Measurements from ENCODE around the gene CLSTN3.
"Not testable (repeated sequence)": the region's sequence is repeated elsewhere in the genome, so short reads cannot be mapped to it uniquely, and the experiment has no call there.

Gene CLSTN3

GRCh38 chr12:7106082-7106481 lies 24.1 kb upstream of the CLSTN3 start:
- DNase-seq: no peak

DNA sequence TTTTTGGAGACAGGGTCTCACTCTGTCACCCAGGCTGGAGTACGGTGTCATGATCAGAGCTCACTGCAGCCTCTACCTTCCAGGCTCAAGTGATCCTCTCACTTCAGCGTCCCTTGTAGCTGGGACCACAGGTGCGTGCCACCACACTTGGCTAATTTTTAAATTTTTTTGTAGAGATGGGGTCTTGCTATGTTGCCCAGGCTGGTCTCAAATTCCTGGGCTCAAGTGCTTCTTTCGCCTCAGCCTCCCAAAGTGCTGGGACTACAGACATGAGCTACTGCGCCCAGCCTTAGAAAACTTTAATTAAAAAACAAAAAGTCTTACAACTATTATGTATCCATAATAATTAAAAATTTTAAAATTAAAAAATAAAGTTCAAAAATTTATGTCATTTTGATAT lies 23.0 kb upstream of the CLSTN3 start:
- not testable (repeated sequence) for DNase-seq

DNA sequence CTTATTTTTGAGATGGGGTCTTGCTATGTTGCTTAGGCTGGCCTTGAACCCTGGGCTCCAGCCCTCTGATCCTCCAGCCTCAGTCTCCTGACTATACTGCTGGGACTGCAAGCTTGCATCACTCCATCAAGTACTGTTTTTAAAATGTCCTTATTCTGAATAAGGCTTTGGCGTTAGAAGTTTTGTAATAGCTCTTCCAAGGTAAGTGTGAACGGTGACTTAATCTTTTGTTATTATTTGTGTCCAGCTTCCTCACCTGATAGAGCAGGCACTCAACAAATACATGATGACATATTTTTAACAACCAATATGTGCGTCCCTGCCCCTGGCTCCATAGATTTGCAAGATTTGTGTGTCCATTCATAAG lies 22.6 kb upstream of the CLSTN3 start:
- DNase-seq: no peak

DNA sequence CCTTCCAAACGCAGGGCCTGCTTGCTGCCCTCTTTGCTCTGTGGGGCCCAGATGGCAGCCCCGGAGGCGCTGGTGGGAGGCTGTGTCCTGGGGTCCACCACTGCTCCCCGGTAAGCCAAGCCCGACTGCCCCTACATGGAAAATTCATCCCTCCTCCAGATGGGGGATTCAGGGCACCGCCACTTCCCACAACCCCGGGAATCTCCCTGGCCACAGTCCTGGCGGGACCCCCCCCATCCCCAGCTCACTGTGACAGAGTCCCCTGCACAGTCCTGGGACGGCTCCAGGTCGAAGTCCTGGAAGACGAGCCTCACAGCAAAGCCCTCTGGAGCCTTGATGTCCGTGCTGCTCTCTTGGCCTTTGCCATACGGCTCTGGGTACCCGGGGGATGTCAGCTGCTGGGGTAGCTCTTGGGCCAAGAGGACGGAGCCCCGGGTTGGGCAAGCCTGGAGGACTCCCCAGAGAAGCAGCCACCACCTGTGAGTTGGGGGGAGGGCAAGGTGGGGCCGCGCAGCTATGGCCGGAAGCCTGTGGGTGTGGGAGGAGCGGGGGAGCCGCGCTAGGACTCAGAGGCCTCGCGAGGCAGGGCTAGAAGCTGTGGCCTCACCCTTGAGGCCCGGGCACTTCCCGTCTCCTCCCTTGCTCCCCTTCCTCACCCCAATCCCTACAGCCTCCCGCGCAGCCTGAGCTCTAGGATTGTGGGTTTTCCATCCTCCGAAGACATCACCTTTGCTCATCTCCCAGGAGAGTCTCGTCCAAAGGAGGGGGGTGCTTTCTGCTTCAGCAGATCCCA lies 22.0 kb upstream of the CLSTN3 start:
- DNase-seq: peak; percentile 74

- DNase-seq: peak; percentile 81
Observed at GRCh38 chr12:7108796-7109571, 21.2 kb upstream of the CLSTN3 start, which contains the start of gene C1RL. TSS of gene C1RL (minus strand) at chr12:7109214. CDS start at chr12:7109180, 34 bp downstream.

DNA sequence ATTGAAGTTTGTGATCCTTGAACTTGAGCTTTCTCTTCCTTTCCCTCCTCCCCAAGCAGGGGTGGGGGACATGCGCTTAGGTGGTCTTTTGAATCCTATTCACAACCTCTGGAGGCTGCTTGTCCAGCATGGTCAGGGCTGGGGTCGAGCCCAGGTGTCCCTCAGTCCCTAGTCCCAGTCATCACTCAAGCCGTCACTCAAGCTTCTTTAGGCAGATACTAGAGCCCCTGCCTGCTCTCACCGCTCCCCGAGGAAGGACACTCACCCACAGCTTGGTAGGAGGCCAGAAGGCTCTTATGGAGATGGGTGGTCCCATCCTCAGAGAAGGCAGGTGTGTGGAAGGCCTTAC lies 20.6 kb upstream of the CLSTN3 start:
- DNase-seq: no peak

DNA sequence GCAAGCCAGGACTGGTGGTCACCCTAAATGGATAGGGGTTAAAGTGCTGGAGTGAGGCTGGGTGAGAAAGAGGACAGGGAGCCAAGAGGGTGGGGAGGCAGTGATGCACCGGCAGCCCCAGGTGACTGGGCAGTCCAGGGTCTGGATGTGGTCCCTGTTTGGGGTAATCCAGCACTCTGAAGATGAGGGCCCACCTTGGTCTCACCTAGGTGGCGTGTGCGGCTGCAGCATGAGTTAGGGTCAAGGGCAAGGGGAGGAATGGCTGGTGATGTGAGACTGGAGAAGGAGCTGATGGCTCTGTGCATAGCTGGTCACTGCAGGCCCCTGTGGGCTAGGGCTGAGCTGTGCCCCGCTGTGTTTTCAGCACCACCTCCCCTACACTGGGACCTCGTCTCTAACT lies 19.5 kb upstream of the CLSTN3 start:
- DNase-seq: no peak

GRCh38 chr12:7112041-7112440 lies 18.1 kb upstream of the CLSTN3 start:
- no peak for DNase-seq

DNA sequence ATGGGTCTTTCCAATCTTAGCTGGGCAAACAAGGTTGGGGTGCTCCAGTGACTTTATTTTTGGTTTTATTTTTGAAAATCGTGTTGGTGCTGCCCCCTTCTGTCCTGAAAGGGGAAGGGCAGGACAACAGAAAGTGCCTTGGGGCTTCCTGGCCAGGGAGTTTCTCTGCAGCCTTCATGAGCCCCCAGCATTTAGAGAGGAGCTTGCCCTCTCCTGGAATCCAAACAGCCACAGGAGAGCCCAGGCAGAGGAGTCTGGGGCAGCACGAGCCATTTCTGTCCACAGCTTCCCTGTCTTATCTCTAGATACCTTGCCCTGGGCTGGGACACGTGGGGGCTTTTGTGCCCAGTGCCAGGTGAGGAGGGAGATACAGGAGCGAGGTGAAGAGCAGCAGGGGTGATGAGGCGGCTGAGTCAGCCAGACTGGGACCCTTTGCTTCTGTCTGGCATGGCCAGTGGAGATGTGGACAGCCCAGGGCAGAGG lies 16.7 kb upstream of the CLSTN3 start:
- DNase-seq: peak; percentile 38

GRCh38 chr12:7114008-7114407 lies 16.2 kb upstream of the CLSTN3 start:
- no peak for DNase-seq

DNA sequence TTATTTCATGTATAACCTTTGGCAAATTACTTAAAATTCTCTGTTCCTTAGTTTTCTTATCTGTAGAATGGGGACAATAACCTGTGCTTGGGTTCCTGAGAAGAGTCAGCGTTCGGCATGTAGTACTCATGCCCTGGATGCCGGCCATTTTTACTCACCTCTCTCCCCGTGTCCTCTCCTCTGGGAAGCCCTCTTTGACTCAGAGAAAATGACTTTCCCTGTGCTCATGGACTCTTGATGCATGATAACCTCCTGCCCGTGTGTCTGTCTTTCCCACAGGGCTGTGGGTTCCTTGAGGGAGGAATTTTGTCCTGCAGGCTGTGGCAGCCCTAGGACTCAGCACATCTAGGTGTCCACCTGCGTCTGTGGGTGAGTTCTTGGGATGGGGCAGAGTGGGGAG lies 15.3 kb upstream of the CLSTN3 start:
- no peak for DNase-seq

DNA sequence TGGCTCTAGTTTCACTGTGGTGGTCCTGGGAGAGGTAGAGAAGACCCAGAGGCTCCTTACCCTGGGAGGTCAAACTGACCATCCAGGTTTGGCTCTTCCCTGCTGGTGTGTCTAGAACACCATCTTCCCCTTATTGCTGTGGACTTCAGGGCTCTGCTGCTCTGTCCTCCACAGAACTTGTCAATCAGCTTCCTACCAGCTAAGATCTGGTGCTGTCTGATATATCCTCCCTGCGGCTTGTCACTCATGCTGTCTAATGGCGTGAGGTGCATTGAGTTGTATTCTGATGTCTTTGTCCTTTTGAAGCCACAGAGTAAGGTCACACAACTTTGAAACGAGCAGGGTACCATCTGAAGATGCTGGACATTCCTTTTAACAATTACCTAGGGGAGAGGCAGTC lies 14.0 kb upstream of the CLSTN3 start:
- no peak for DNase-seq

GRCh38 chr12:7116916-7117315 lies 13.3 kb upstream of the CLSTN3 start:
- DNase-seq: no peak

DNA sequence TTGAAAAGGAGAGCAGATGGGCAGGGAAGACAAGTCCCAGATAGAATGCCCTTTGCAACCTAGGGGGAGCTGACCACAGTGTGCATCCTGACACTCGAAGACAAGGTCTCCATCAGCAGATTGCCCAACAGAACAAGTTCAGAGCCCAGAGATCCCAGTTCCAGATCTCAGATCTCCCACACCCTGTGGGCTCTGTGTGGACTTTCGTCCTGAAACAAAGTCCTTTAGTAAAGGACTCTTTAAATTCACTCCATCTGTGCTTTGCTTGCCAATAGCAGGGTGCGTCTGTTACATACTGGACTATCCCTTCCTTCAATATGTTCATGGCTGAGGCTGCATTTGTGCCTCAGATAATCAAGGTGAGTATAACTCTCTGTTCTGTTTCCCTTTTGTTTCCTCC lies 12.5 kb upstream of the CLSTN3 start:
- DNase-seq: no peak

- DNase-seq: no peak
Observed at GRCh38 chr12:7118881-7119280, 11.3 kb upstream of the CLSTN3 start.

GRCh38 chr12:7120166-7120565 lies 10.0 kb upstream of the CLSTN3 start:
- no peak for DNase-seq

DNA sequence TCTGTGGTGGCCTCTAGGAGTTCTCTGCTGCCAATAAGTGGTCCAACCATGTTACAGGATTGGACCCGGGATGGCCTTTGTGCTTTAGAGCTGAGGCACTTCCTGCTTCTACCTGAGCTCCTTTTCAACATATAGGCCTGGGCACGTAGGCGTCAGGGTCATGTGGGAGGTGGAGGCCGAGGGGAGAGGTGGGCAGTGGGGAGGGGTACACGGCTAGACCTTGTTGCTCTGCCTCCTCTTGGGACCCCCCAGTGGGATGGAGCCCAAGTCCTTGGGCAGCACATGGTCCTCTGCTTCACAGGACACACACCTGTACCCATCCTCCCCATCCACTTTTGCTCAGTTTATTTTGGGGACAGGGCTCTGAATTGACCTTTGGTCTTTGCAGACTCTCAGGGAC lies 8.8 kb upstream of the CLSTN3 start:
- no peak for DNase-seq

GRCh38 chr12:7122811-7123769 lies 7.1 kb upstream of the CLSTN3 start:
- no peak for DNase-seq

- no peak for DNase-seq
Observed at GRCh38 chr12:7123806-7124522, 6.2 kb upstream of the CLSTN3 start.

DNA sequence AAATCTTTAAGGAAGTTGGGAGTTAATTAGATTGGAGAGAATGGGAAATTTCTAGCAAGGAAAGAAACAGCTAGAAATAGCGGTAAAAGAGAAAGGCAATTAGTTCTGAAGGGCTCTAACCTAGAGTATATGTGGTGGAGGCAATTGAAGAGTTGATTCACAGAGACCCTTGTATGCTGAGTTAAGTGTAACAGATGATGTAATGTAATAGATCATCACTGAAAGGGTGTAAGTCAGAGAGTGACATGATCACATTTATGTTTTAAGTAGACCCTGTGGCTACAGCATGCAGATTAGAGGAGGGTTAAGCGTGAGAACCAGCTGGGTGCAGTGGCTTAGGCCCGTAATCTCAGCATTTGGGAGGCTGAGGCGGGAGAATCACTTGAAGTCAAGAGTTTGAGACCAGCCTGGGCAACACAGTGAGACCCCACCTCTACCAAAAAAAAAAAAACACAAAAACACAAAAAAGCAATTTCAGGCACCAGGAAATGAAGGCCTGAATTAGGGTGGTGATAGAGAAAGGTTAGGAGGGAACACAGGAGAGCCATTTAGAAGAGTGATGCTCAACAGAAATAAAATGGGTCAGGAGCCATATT lies 4.4 kb upstream of the CLSTN3 start:
- DNase-seq: no peak

GRCh38 chr12:7127916-7128626 lies 2.1 kb upstream of the CLSTN3 start:
- no peak for DNase-seq
